SU-DHL-6 (cell line): Measurements from ENCODE around the gene LHPP.

Source experiments
- CTCF ChIP-seq: fragments of 200-600 bp; sonication (generic); IDR thresholded peaks from one replicate; pipeline ENCODE4 v1.5.1; 2017; ENCODE audit warnings: antibody characterized with exemption, mild to moderate bottlenecking, low read length, moderate library complexity; ENCODE audit not compliant: insufficient read depth, poor library complexity, severe bottlenecking
- EZH2phosphoT487 ChIP-seq: fragments of 200-600 bp; sonication (generic), shearing (Covaris generic); conservative IDR thresholded peaks from 2 replicates; pipeline ENCODE4 v1.6.1; 2018; ENCODE audit warnings: mild to moderate bottlenecking, antibody characterized with exemption, low read length, moderate library complexity, mixed read lengths

GRCh38 chr10:124557167-124557566 lies 95.5 kb downstream of the LHPP start:
- TF ChIP-seq CTCF (no peak), EZH2phosphoT487 (no peak)
